Calu3 (cell line): ENCODE data around the gene MEA1. TPM values are rescaled to one million over a fixed set of nuclear protein-coding genes. Genes with fewer than 3 reads are reported as not detected.
A peak's percentile ranks its signal among the peaks of the same experiment; 100 is the strongest.

Source experiments
- BruUV-seq: library from RNA; stranded (reverse); fragments of 400-500 nt; replicated peaks from 2 replicates; lab custom pipeline; 2021; lab: Mats Ljungman, UMichigan
- CTCF ChIA-PET: fragments of 300-600 bp; sonication (Branson Sonifier 250); formaldehyde crosslinking; loops from one replicate; lab custom pipeline; 2022; ENCODE audit warnings: antibody characterized with exemption; lab: Charles Lee
- DNase-seq: peaks from one replicate; pipeline ENCODE4 v3.0.0; 2022
- H3K27ac Mint-ChIP-seq: one replicate; pipeline ENCODE4 v1.8.0; 2022; ENCODE audit warnings: mixed read lengths; ENCODE audit not compliant: unreplicated experiment
- H3K27me3 Mint-ChIP-seq: one replicate; pipeline ENCODE4 v1.8.0; 2022; ENCODE audit warnings: mixed read lengths; ENCODE audit not compliant: unreplicated experiment
- H3K36me3 Mint-ChIP-seq: one replicate; pipeline ENCODE4 v1.8.0; 2022; ENCODE audit warnings: mild to moderate bottlenecking, moderate library complexity, mixed read lengths; ENCODE audit not compliant: insufficient read depth, unreplicated experiment
- H3K4me1 Mint-ChIP-seq: one replicate; pipeline ENCODE4 v1.8.0; 2022; ENCODE audit warnings: mild to moderate bottlenecking, low read depth, mixed read lengths; ENCODE audit not compliant: unreplicated experiment
- H3K4me3 Mint-ChIP-seq: one replicate; pipeline ENCODE4 v1.8.0; 2022; ENCODE audit warnings: mild to moderate bottlenecking, low read depth, moderate library complexity, mixed read lengths; ENCODE audit not compliant: unreplicated experiment
- H3K9me3 Mint-ChIP-seq: one replicate; pipeline ENCODE4 v1.8.0; 2022; ENCODE audit warnings: low read depth, mixed read lengths; ENCODE audit not compliant: unreplicated experiment
- intact Hi-C: fragments of 100-400 bp; cut with micrococcal nuclease; formaldehyde crosslinking; loops from one replicate; pipeline ENCODE4 v1.10.0; 2022; ENCODE audit not compliant: unreplicated experiment
- total RNA-seq: library from RNA; stranded (reverse); gene quantifications from 2 replicates; pipeline ENCODE4 v1.2.3, GENCODE V29; 2022
- TF ChIP-seq, protein P1 (sequence below): fragments of 200-600 bp; IDR thresholded peaks from one replicate; pipeline ENCODE4 v1.8.0; 2022; ENCODE audit warnings: antibody characterized with exemption; ENCODE audit not compliant: unreplicated experiment

Gene MEA1
- total RNA-seq, 1 experiment from 2014 or later: 115 TPM

- H3K9me3 Mint-ChIP-seq: no peaks in the 10 kb centered on the region
- H3K27ac Mint-ChIP-seq: peak within 1 kb of the TSS; percentile 86
- intact Hi-C loops: no loop called here
- no TSS peak for BruUV-seq
- H3K4me3 Mint-ChIP-seq: peak within 1 kb of the TSS; percentile 86
- peaks cover 22% of the 10 kb centered on the region for H3K4me1 Mint-ChIP-seq
- CTCF ChIA-PET: interaction anchor here (0.5 to 2.0 kb wide), 8 partner anchors 18 to 329 kb away, joined by 3 to 8 read pairs (median 5); partner anchors contain the start of genes CRIP3, GNMT and KLHDC3
- H3K27me3 Mint-ChIP-seq: no peaks in the 10 kb centered on the region
- peaks cover 47% of the 10 kb centered on the region for H3K36me3 Mint-ChIP-seq
- DNase-seq: peak; percentile 96
- TF ChIP-seq, protein P1, sequence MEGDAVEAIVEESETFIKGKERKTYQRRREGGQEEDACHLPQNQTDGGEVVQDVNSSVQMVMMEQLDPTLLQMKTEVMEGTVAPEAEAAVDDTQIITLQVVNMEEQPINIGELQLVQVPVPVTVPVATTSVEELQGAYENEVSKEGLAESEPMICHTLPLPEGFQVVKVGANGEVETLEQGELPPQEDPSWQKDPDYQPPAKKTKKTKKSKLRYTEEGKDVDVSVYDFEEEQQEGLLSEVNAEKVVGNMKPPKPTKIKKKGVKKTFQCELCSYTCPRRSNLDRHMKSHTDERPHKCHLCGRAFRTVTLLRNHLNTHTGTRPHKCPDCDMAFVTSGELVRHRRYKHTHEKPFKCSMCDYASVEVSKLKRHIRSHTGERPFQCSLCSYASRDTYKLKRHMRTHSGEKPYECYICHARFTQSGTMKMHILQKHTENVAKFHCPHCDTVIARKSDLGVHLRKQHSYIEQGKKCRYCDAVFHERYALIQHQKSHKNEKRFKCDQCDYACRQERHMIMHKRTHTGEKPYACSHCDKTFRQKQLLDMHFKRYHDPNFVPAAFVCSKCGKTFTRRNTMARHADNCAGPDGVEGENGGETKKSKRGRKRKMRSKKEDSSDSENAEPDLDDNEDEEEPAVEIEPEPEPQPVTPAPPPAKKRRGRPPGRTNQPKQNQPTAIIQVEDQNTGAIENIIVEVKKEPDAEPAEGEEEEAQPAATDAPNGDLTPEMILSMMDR: no peak
Measured at GRCh38 chr6:42978839-42979522, 34.8 kb downstream of the MEA1 start, which contains the start of gene PEX6. Gene PEX6, minus strand, starts transcription at chr6:42979181. Its CDS starts 31 bp downstream, at chr6:42979150.

- Mint-ChIP-seq H3K4me3 (peak overlapping the region; percentile 86), H3K36me3 (peaks cover 42% of the 10 kb centered on the region), H3K27ac (peak overlapping the region; percentile 86), H3K4me1 (peaks cover 17% of the 10 kb centered on the region), H3K9me3 (no peaks in the 10 kb centered on the region), H3K27me3 (no peaks in the 10 kb centered on the region)
- peak; percentile 60 for DNase-seq
- no TSS peak for BruUV-seq
- CTCF ChIA-PET: interaction anchor here (1.3 to 2.0 kb wide), 5 partner anchors 18 to 165 kb away, joined by 3 to 8 read pairs (median 6); partner anchors contain the start of genes GNMT and KLHDC3
- TF ChIP-seq, protein P1: no peak
- intact Hi-C loops: no loop called here
Measured at GRCh38 chr6:42978487-42978838, 35.3 kb downstream of the MEA1 start.

- CTCF ChIA-PET: interaction anchor here (0.6 to 0.7 kb wide), 2 partner anchors 1060 to 1763 kb away, joined by 4 read pairs; no protein-coding TSS in a partner anchor
- H3K36me3 Mint-ChIP-seq: peaks cover 40% of the 10 kb centered on the region
Measured at GRCh38 chr6:42974919-42975505, 38.7 kb downstream of the MEA1 start.

GRCh38 chr6:42973926-42974325, 39.8 kb downstream of the MEA1 start:
- H3K36me3 Mint-ChIP-seq: peaks cover 34% of the 10 kb centered on the region
- intact Hi-C loops: no loop called here
- no peak overlapping the region for H3K4me3 Mint-ChIP-seq
- H3K9me3 Mint-ChIP-seq: no peaks in the 10 kb centered on the region
- peaks cover 26% of the 10 kb centered on the region for H3K4me1 Mint-ChIP-seq
- DNase-seq: no peak
- H3K27ac Mint-ChIP-seq: no peak overlapping the region
- no peaks in the 10 kb centered on the region for H3K27me3 Mint-ChIP-seq
- TF ChIP-seq, protein P1: no peak
- CTCF ChIA-PET: interaction anchor here (1.0 to 1.1 kb wide), 2 partner anchors 10 kb away, joined by 3 to 4 read pairs; partner anchors contain the start of gene PPP2R5D
- no TSS peak for BruUV-seq

More at GRCh38 chr6:42974919-42975505, 38.7 kb downstream of the MEA1 start:
- H3K27me3 Mint-ChIP-seq: no peaks in the 10 kb centered on the region
- peaks cover 34% of the 10 kb centered on the region for H3K4me1 Mint-ChIP-seq
- intact Hi-C loops: no loop called here
- no peak overlapping the region for H3K4me3 Mint-ChIP-seq
- no peak overlapping the region for H3K27ac Mint-ChIP-seq
- H3K9me3 Mint-ChIP-seq: no peaks in the 10 kb centered on the region
- BruUV-seq: no TSS peak
- TF ChIP-seq, protein P1: no peak
- DNase-seq: no peak
